Progenitor cell of endocrine pancreas (in vitro differentiated cells): ENCODE results near the gene SLC1A1. TPM values are rescaled to one million over a fixed set of nuclear protein-coding genes. Genes with fewer than 3 reads are reported as not detected.
"Not testable (repeated sequence)": the region's sequence is repeated elsewhere in the genome, so short reads cannot be mapped to it uniquely, and the experiment has no call there.

ENCODE experiments used
- DNase-seq: peaks from one replicate; pipeline ENCODE4 v3.0.0; 2021; ENCODE audit warnings: low spot score; ENCODE audit not compliant: unreplicated experiment
- H3K27ac Mint-ChIP-seq: 2 replicates; pipeline ENCODE4 v1.8.0; 2021; ENCODE audit warnings: mild to moderate bottlenecking, moderate library complexity, mixed read lengths
- H3K27me3 Mint-ChIP-seq: 2 replicates; pipeline ENCODE4 v1.8.0; 2021; ENCODE audit warnings: mixed read lengths
- H3K36me3 Mint-ChIP-seq: 2 replicates; pipeline ENCODE4 v1.8.0; 2022; ENCODE audit warnings: mixed read lengths; ENCODE audit not compliant: insufficient read depth
- H3K4me1 Mint-ChIP-seq: 2 replicates; pipeline ENCODE4 v1.8.0; 2021; ENCODE audit warnings: low read depth, mixed read lengths
- H3K4me3 Mint-ChIP-seq: 2 replicates; pipeline ENCODE4 v1.8.0; 2021; ENCODE audit warnings: low read depth, mild to moderate bottlenecking, moderate library complexity, mixed read lengths
- H3K9me3 Mint-ChIP-seq: 2 replicates; pipeline ENCODE4 v1.8.0; 2021; ENCODE audit warnings: low read depth, mixed read lengths
- total RNA-seq: library from RNA; stranded (reverse); gene quantifications from 2 replicates; pipeline ENCODE4 v1.2.1, GENCODE V29; 2021
- TF ChIP-seq, protein P1 (sequence below): fragments of 200-600 bp; sonication (generic); IDR thresholded peaks from one replicate; pipeline ENCODE4 v1.5.0; 2021; ENCODE audit warnings: antibody characterized with exemption, mild to moderate bottlenecking; ENCODE audit not compliant: unreplicated experiment

The SLC1A1 gene
- total RNA-seq, 1 donor from 2014 or later = 3.8 TPM

DNA sequence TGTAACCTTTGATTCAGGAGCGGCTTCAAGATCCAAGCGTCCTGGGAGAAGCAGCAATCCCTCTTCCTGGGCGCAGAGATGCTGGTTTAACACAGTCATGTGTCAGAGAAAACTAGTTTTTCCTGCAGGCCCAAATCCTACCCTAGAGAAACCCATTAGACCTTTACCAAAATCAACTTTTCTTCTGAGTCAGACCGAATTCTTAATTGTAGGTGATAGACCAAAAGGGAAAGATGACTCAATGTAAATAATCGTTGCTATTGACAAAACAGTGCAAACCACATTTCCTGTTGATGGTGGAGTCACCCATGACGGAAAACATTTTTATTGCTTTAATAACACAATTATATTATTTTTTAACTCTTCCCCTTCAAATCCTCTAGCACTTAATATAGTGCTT lies 40.1 kb downstream of the SLC1A1 start:
- Mint-ChIP-seq H3K27me3 (no peaks in the 10 kb centered on the region), H3K36me3 (peaks cover 10% of the 10 kb centered on the region), H3K4me1 (no peaks in the 10 kb centered on the region), H3K27ac (no peak overlapping the region), H3K9me3 (peaks cover 12% of the 10 kb centered on the region), H3K4me3 (no peak overlapping the region)
- TF ChIP-seq, protein P1, sequence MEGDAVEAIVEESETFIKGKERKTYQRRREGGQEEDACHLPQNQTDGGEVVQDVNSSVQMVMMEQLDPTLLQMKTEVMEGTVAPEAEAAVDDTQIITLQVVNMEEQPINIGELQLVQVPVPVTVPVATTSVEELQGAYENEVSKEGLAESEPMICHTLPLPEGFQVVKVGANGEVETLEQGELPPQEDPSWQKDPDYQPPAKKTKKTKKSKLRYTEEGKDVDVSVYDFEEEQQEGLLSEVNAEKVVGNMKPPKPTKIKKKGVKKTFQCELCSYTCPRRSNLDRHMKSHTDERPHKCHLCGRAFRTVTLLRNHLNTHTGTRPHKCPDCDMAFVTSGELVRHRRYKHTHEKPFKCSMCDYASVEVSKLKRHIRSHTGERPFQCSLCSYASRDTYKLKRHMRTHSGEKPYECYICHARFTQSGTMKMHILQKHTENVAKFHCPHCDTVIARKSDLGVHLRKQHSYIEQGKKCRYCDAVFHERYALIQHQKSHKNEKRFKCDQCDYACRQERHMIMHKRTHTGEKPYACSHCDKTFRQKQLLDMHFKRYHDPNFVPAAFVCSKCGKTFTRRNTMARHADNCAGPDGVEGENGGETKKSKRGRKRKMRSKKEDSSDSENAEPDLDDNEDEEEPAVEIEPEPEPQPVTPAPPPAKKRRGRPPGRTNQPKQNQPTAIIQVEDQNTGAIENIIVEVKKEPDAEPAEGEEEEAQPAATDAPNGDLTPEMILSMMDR = no peak
- no peak for DNase-seq

- H3K4me3 Mint-ChIP-seq, H3K27me3 Mint-ChIP-seq, H3K4me1 Mint-ChIP-seq, DNase-seq, H3K27ac Mint-ChIP-seq: not testable (repeated sequence)
- Mint-ChIP-seq H3K36me3 (peaks cover 10% of the 10 kb centered on the region), H3K9me3 (peaks cover 12% of the 10 kb centered on the region)
These were observed 40.6 kb downstream of the SLC1A1 start for GRCh38 chr9:4530831-4531230.

- H3K4me3 Mint-ChIP-seq, H3K27ac Mint-ChIP-seq, H3K27me3 Mint-ChIP-seq, H3K4me1 Mint-ChIP-seq, DNase-seq: not testable (repeated sequence)
- H3K9me3 Mint-ChIP-seq = peaks cover 10% of the 10 kb centered on the region
- H3K36me3 Mint-ChIP-seq = peaks cover 10% of the 10 kb centered on the region
These were observed 41.1 kb downstream of the SLC1A1 start for GRCh38 chr9:4531355-4531754.

GRCh38 chr9:4533881-4534280 lies 43.6 kb downstream of the SLC1A1 start:
- H3K4me3 Mint-ChIP-seq, H3K9me3 Mint-ChIP-seq, H3K27ac Mint-ChIP-seq, H3K4me1 Mint-ChIP-seq, H3K27me3 Mint-ChIP-seq, H3K36me3 Mint-ChIP-seq, DNase-seq: not testable (repeated sequence)

- not testable (repeated sequence) for H3K36me3 Mint-ChIP-seq, H3K4me3 Mint-ChIP-seq, H3K9me3 Mint-ChIP-seq, H3K4me1 Mint-ChIP-seq, DNase-seq, H3K27ac Mint-ChIP-seq, H3K27me3 Mint-ChIP-seq
These were observed 45.9 kb downstream of the SLC1A1 start for GRCh38 chr9:4536196-4536595.

- TF ChIP-seq, protein P1 = no peak
- Mint-ChIP-seq H3K9me3 (no peaks in the 10 kb centered on the region), H3K4me1 (peaks cover 14% of the 10 kb centered on the region), H3K36me3 (peaks cover 4% of the 10 kb centered on the region), H3K4me3 (no peak overlapping the region), H3K27ac (no peak overlapping the region), H3K27me3 (no peaks in the 10 kb centered on the region)
- DNase-seq = no peak
These were observed 47.3 kb downstream of the SLC1A1 start for GRCh38 chr9:4537581-4537980.

GRCh38 chr9:4538107-4538506 lies 47.8 kb downstream of the SLC1A1 start:
- peaks cover 4% of the 10 kb centered on the region for H3K36me3 Mint-ChIP-seq
- H3K27ac Mint-ChIP-seq = no peak overlapping the region
- H3K9me3 Mint-ChIP-seq = no peaks in the 10 kb centered on the region
- TF ChIP-seq, protein P1 = no peak
- no peak for DNase-seq
- no peak overlapping the region for H3K4me3 Mint-ChIP-seq
- H3K4me1 Mint-ChIP-seq = peaks cover 14% of the 10 kb centered on the region
- no peaks in the 10 kb centered on the region for H3K27me3 Mint-ChIP-seq
